GM12878 (cell line): ENCODE data around the gene NLRC5. TPM values are rescaled to one million over a fixed set of nuclear protein-coding genes. Genes with fewer than 3 reads are reported as not detected.

Experiments used
- CEBPZ ChIP-seq: fragments of 150-350 bp; IDR thresholded peaks from 2 replicates; pipeline ENCODE4 v1.6.1; 2016; ENCODE audit warnings: low read depth, low read length
- CHD1 ChIP-seq: IDR thresholded peaks from 2 replicates; pipeline ENCODE4 v1.6.1; 2012; ENCODE audit warnings: low read depth, low read length, improper control_type of control experiment
- DPF2 ChIP-seq: fragments of 450-650 bp; IDR thresholded peaks from 2 replicates; pipeline ENCODE4 v1.6.1; 2017; ENCODE audit warnings: mild to moderate bottlenecking
- MTA2 ChIP-seq: fragments of 450-650 bp; IDR thresholded peaks from 2 replicates; pipeline ENCODE4 v1.6.1; 2016; ENCODE audit warnings: low read depth, mild to moderate bottlenecking, moderate library complexity
- RAD21 ChIP-seq: IDR thresholded peaks from 2 replicates; pipeline ENCODE4 v1.6.1; 2011; ENCODE audit warnings: mild to moderate bottlenecking, low read depth, low read length, moderate library complexity; ENCODE audit not compliant: insufficient read depth
- RCOR1 ChIP-seq: conservative IDR thresholded peaks from 2 replicates; pipeline ENCODE4 v1.6.1; 2012; ENCODE audit warnings: low read depth, low read length, improper control_type of control experiment
- SP1 ChIP-seq: IDR thresholded peaks from one replicate; pipeline ENCODE4 v1.6.1; 2011; ENCODE audit warnings: low read depth, low read length
- STAT3 ChIP-seq: IDR thresholded peaks from 2 replicates; pipeline ENCODE4 v1.6.1; 2011; ENCODE audit warnings: low read depth, low read length, improper control_type of control experiment
- TAF1 ChIP-seq: IDR thresholded peaks from 2 replicates; pipeline ENCODE4 v1.6.1; 2011; ENCODE audit warnings: mild to moderate bottlenecking, low read depth, low read length, borderline replicate concordance
- ZBTB4 ChIP-seq: fragments of 450-650 bp; formaldehyde crosslinking; IDR thresholded peaks from 2 replicates; pipeline ENCODE4 v1.4.0; 2022; ENCODE audit warnings: mild to moderate bottlenecking, moderate library complexity
- polyA plus RNA-seq, 11 experiments: library from polyadenylated mRNA; depleted of rRNA in 4 of 11; unstranded in 6 of 11; stranded (reverse) in 5 of 11; fragments of >200 nt; fragmentation: Nextera tagmentation in 4 of 11; fragmentation: Illumina TruSeq in 1 of 11; extraction: Ambion mirVana in 4 of 11; extraction: Trizol in 1 of 11; gene quantifications; 1 replicate in 1 of 11; 2 replicates in 10 of 11; pipeline versions ENCODE4 v1.2.1 to v1.2.3, GENCODE V29; 2011 to 2016; ENCODE audit warnings: inconsistent platforms in 2 of 11, missing spikeins in 2 of 11, low read depth in 1 of 11
- total RNA-seq, 4 experiments: library from RNA; depleted of rRNA in 3 of 4; stranded (reverse); fragments of >200 nt in 3 of 4; fragmentation: Illumina TruSeq in 1 of 4; extraction: Trizol in 1 of 4; gene quantifications; 2 replicates each; pipeline versions ENCODE4 v1.2.1 to v1.2.3, GENCODE V29; 2013 to 2021
- TF ChIP-seq, protein P1 (sequence below): fragments of 150-350 bp; IDR thresholded peaks from 2 replicates; pipeline ENCODE4 v1.6.1; 2014; ENCODE audit warnings: mild to moderate bottlenecking, low read depth, low read length
- TF ChIP-seq, protein P2 (sequence below): fragments of 450-650 bp; IDR thresholded peaks from 2 replicates; pipeline ENCODE4 v1.6.1; 2017; ENCODE audit warnings: mild to moderate bottlenecking, moderate library complexity
- TF ChIP-seq, protein P3 (sequence below): IDR thresholded peaks from 2 replicates; pipeline ENCODE4 v1.6.1; 2012; ENCODE audit warnings: low read length, inconsistent platforms
- TF ChIP-seq, protein P4 (sequence below): IDR thresholded peaks from 2 replicates; pipeline ENCODE4 v1.6.1; 2012; ENCODE audit warnings: low read depth, low read length, improper control_type of control experiment

The NLRC5 gene
- total and polyA plus RNA-seq, 10 of the 15 experiments (the other 5 are each of a cell fraction or from before 2014, with no cell fraction given), result 13.1 to 105 (median 57.3) TPM

GRCh38 chr16:56970934-56971767 is 18.2 kb upstream of the NLRC5 start (continued):
- TF ChIP-seq STAT3 (no peak), CHD1 (no peak), DPF2 (peak; percentile 85), MTA2 (peak; percentile 35; the same call in 1 of the 2 replicates), CEBPZ (no peak), RAD21 (peak; percentile 29; the same call in 1 of the 2 replicates), RCOR1 (no peak), ZBTB4 (no peak), TAF1 (0 out of 2 replicates have a peak, but pooled peaks have one; percentile 30), SP1 (no peak)
- TF ChIP-seq, protein P1, sequence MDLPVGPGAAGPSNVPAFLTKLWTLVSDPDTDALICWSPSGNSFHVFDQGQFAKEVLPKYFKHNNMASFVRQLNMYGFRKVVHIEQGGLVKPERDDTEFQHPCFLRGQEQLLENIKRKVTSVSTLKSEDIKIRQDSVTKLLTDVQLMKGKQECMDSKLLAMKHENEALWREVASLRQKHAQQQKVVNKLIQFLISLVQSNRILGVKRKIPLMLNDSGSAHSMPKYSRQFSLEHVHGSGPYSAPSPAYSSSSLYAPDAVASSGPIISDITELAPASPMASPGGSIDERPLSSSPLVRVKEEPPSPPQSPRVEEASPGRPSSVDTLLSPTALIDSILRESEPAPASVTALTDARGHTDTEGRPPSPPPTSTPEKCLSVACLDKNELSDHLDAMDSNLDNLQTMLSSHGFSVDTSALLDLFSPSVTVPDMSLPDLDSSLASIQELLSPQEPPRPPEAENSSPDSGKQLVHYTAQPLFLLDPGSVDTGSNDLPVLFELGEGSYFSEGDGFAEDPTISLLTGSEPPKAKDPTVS, result no peak
- TF ChIP-seq, protein P2, sequence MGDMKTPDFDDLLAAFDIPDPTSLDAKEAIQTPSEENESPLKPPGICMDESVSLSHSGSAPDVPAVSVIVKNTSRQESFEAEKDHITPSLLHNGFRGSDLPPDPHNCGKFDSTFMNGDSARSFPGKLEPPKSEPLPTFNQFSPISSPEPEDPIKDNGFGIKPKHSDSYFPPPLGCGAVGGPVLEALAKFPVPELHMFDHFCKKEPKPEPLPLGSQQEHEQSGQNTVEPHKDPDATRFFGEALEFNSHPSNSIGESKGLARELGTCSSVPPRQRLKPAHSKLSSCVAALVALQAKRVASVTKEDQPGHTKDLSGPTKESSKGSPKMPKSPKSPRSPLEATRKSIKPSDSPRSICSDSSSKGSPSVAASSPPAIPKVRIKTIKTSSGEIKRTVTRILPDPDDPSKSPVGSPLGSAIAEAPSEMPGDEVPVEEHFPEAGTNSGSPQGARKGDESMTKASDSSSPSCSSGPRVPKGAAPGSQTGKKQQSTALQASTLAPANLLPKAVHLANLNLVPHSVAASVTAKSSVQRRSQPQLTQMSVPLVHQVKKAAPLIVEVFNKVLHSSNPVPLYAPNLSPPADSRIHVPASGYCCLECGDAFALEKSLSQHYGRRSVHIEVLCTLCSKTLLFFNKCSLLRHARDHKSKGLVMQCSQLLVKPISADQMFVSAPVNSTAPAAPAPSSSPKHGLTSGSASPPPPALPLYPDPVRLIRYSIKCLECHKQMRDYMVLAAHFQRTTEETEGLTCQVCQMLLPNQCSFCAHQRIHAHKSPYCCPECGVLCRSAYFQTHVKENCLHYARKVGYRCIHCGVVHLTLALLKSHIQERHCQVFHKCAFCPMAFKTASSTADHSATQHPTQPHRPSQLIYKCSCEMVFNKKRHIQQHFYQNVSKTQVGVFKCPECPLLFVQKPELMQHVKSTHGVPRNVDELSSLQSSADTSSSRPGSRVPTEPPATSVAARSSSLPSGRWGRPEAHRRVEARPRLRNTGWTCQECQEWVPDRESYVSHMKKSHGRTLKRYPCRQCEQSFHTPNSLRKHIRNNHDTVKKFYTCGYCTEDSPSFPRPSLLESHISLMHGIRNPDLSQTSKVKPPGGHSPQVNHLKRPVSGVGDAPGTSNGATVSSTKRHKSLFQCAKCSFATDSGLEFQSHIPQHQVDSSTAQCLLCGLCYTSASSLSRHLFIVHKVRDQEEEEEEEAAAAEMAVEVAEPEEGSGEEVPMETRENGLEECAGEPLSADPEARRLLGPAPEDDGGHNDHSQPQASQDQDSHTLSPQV, result no peak
- TF ChIP-seq, protein P3, sequence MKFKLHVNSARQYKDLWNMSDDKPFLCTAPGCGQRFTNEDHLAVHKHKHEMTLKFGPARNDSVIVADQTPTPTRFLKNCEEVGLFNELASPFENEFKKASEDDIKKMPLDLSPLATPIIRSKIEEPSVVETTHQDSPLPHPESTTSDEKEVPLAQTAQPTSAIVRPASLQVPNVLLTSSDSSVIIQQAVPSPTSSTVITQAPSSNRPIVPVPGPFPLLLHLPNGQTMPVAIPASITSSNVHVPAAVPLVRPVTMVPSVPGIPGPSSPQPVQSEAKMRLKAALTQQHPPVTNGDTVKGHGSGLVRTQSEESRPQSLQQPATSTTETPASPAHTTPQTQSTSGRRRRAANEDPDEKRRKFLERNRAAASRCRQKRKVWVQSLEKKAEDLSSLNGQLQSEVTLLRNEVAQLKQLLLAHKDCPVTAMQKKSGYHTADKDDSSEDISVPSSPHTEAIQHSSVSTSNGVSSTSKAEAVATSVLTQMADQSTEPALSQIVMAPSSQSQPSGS, result no peak
- TF ChIP-seq, protein P4, sequence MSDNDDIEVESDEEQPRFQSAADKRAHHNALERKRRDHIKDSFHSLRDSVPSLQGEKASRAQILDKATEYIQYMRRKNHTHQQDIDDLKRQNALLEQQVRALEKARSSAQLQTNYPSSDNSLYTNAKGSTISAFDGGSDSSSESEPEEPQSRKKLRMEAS, result no peak
